ENCODE measurements around the gene KCNJ16.

- TF ChIP-seq, protein P1, sequence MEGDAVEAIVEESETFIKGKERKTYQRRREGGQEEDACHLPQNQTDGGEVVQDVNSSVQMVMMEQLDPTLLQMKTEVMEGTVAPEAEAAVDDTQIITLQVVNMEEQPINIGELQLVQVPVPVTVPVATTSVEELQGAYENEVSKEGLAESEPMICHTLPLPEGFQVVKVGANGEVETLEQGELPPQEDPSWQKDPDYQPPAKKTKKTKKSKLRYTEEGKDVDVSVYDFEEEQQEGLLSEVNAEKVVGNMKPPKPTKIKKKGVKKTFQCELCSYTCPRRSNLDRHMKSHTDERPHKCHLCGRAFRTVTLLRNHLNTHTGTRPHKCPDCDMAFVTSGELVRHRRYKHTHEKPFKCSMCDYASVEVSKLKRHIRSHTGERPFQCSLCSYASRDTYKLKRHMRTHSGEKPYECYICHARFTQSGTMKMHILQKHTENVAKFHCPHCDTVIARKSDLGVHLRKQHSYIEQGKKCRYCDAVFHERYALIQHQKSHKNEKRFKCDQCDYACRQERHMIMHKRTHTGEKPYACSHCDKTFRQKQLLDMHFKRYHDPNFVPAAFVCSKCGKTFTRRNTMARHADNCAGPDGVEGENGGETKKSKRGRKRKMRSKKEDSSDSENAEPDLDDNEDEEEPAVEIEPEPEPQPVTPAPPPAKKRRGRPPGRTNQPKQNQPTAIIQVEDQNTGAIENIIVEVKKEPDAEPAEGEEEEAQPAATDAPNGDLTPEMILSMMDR (conservative IDR thresholded peaks at IDR 0.05; ENCODE audit: low read length) = no peak
- TF ChIP-seq EZH2phosphoT487 (IDR thresholded peaks at IDR 0.05; ENCODE audit: borderline replicate concordance) = no peak
These were observed 45.4 kb downstream of the KCNJ16 start for GRCh38 chr17:70120425-70120824.

All from Loucy (cell line).